GM21717 (cell line): ENCODE results near the gene MREG.
"Not testable (repeated sequence)": the region's sequence is repeated elsewhere in the genome, so short reads cannot be mapped to it uniquely, and the experiment has no call there.

Source experiments
- ATAC-seq: cut with Tn5 transposase; IDR thresholded peaks from one replicate; pipeline ENCODE4 v1.9.1; 2021; ENCODE audit warnings: mild to moderate bottlenecking, moderate library complexity; ENCODE audit not compliant: unreplicated experiment

The MREG gene

GRCh38 chr2:216021768-216022565 is 8.6 kb upstream of the MREG start:
- no peak for ATAC-seq

DNA sequence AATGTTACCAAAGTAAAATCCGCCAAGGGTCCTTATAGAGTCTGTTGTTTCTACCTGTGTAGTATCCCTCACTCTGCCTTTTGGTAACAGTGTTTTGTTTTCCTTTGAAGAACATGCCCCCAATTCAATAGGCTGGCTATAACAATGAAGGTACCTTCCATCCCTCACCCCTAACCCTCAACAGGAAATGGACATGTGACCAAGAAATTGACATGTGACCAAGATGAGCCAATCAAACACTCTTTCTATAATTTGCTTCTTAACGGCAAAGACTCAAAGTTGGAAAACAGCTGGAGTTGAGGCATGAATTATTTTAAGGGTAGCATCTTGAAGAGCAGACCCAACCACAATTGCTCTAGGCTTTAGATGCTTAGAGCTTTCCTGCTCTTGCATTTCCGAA is 5.4 kb upstream of the MREG start:
- no peak for ATAC-seq

DNA sequence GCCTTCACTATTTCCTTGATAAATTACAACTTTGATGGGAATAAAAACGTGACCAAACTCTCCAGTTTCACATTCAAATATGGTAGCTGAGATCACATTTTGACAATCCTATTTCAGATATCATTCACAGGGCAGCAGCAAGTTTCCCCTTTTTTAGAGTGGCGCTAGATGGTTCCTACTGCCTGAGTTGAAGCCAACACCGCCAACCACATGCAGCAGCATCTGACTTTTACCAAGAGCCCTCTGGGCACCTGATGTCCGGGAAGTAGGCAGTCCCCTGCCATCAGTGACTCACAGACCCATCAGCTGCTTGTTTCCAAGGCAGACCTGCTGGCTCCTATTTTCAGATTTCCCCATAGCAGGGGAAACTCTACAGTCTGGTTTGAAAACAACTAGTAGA is 4.0 kb upstream of the MREG start:
- peak; percentile 38 for ATAC-seq

DNA sequence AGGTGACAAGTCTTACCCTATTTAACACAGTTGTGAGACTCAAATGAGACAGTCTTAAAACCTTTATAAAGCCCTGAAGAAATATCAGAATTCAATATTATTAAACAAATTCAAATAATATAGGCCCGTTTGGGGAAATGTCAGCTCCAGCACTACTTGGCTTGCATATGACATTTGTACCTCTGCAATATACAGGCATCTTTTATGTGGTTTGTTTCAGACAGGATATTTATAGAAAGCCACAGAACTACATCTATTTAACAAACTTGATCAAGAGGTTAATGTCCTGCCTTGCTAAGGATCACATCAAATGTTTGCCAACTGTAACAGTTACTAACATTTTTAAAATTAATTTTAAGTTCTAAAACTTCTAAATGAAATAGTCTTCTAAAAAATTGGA is 3.2 kb upstream of the MREG start:
- ATAC-seq: no peak

GRCh38 chr2:216015722-216016464 is 2.5 kb upstream of the MREG start:
- ATAC-seq: peak; percentile 83

DNA sequence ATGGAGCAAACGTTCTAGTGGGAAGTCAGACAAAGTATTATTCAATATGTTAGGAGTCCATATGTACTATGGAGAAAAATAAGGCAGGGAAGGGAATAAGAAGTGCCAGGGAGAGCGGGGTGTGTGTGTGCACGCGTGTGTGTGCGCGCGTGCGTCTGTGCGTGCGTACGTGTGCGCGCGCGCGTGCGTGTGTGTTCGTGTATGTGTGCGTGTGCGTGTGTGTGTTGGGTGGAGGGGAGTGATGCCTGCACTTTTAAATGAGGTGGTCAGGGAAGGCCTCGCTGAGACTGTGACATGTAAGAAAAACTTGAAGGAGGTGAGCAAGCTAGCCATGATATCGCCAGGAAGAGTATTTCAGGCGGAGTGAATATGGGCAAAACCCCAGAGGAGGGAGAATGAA is 1.6 kb upstream of the MREG start:
- ATAC-seq: no peak

DNA sequence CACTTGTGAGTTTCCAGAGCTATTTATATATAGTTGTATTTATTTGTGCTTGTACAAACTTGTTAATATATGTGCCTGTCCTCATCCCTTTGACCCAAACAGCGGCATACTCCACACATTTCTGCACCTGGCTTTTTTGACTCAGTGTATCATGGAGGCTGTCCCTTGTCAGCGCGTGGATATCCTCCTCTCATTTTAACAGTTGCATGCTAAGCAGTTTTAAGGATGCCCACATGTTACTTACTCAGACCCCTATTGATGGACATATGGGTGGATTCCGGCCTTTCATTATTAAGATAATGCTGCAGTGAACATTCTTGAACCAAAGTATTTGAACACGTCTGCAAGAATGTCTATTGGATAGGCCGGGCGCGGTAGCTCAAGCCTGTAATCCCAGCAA is 655 bp upstream of the MREG start:
- ATAC-seq: no peak

- ATAC-seq: no peak
Measured at GRCh38 chr2:216012830-216013079, 596 bp downstream of the MREG start.

- ATAC-seq: no peak
Measured at GRCh38 chr2:216012133-216012829, 1.1 kb downstream of the MREG start.

DNA sequence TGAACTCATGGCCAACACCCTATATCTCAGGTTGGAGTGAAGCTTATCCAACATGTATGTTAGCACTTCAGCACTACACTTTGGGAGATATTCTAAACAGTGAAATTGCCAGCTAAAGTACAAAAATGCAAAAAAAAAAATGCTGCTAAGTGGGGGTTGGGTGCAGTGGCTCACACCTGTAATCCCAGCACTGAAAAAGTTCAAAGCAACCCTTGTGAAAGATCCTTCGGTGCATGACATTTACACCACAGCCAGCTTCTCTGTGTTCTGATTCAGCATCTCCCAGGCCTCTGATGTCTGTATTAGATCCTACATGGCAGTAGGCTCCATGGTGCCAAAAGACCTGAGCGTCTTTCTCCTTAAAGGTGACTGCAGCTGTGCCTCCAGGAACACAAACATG is 4.1 kb downstream of the MREG start:
- not testable (repeated sequence) for ATAC-seq

DNA sequence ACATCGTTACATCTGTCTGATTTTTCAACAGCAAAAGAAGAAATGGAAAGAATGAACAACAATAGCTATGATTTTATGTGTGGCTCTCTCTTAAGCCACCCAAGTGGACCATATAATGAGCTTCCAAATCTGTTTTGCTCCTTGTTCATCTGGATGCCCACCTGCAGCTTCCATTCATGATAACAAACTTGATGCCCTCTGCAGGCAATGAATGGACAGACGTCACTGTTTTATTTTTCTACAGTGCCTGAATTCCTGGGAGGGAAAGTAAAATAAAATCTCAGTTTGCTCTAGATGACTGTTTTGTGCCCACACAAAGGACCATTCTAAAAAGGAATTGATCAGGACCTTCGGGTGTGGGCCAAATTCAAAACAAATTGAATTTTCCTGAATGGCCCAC is 5.0 kb downstream of the MREG start:
- ATAC-seq: no peak

GRCh38 chr2:216006164-216006663 is 7.1 kb downstream of the MREG start:
- ATAC-seq: peak; percentile 39

- ATAC-seq: peak; percentile 27
Measured at GRCh38 chr2:216004697-216005283, 8.6 kb downstream of the MREG start.

DNA sequence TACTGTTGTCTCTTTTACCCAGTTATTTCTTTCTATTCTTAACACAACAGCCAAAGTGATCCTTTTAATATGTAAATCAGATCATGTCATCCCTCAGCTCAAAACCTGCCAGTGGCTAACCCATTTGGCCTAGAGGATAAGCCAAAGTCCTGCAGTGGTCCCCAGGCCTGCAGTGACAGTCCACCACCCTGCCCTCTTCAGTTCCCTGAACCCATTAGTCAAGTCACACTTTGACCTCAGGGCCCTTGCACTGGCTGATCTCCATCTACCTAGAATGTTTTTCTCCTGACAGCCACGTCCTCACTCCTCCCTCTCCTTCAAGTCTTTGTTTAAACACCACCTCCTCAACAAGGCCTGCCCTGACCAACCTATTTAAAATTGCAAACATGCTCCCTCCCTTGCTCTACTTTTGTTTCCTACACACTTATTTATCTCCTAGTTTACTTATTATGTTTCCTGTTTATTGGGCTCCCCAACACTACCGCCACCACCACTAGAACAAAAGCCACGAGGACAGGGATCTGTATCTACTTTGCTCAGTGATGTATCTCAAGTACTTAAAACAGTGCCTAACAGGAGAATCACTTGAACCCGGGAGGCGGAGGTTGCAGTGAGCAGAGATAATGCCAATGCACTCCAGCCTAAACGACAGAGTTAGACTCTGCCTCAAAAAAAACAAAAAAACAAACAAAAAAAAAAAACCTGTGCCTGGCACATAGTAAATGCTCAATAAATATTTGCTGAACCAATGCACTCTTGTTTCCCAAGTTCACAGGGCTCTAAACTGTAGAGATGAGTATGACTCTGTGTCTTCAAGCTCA is 9.3 kb downstream of the MREG start:
- ATAC-seq: no peak

- no peak for ATAC-seq
Measured at GRCh38 chr2:216002693-216003092, 10.7 kb downstream of the MREG start.

GRCh38 chr2:216002101-216002678 is 11.2 kb downstream of the MREG start:
- ATAC-seq: no peak

DNA sequence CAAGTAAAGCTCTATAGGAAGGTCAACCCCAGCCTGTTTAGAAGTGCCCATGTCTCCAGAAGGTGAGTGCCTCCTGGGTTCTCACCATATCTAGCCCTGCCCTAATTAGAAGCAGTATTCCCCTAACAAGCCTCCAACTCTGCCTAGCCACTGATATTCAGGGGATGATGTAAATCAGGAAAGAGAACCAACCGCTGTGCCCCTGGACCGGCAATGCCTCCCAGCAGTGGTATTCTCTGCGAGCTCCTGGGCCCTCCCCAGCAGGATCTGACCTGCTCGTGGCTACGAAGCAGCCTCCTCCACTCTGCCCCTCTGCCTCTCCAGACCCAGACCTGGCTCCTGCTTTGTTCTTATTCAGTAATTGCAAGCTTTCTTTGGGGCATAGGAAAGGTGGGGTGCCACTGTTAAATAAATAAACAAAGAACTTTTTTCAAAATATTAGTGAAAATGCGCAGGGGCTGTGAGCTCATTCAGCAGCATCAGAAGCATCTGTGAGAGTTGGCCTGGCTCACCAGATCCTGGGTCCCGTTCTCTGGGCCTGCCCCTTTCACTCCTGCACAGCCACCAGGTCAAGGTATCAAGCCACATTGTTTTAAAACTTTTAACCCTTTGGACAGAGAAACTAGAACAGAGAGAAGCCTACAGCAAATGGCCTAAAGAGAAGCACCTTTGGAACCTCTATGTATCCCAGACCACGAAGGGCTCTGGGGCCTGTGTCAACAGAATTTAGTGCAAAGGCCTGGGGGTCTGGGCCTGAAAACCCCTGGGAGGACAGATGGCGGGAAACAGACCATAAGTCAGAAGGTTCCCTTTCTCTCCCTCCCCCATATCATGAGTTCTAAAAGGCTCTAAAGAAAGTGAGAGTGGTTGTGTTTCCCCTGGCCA is 11.9 kb downstream of the MREG start:
- no peak for ATAC-seq

DNA sequence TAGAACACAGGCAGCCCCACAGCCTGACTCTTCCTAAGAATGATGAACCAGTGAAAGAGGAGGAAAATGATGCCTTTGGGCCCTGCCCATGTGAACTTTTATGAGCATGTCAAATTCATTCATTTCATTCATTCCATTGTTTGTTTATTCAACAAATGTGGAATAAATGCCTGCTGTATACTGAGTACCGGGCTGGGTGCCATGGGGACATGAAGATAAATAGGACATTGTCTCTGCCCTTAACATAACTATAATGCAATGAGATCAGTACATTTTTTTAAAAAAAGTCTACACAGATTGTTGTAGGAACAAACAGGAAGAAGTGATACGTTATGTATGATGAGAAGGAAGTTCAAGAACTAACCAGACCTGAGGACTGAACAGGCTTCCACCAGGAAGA is 14.7 kb downstream of the MREG start:
- ATAC-seq: no peak

GRCh38 chr2:215997219-215997618 is 16.1 kb downstream of the MREG start:
- ATAC-seq: no peak
